ENCODE data around the gene TSTD1. TPM values are rescaled to one million over a fixed set of nuclear protein-coding genes. Genes with fewer than 3 reads are reported as not detected.

The TSTD1 gene
- total and polyA plus RNA-seq, 10 of the 15 experiments (the other 5 are each of a cell fraction or from before 2014, with no cell fraction given), result 33.3 to 145 (median 89.4) TPM

GRCh38 chr1:161070761-161071160 is 32.0 kb upstream of the TSTD1 start:
- FAIRE-seq (no peak), DNase-seq (ENCODE audit: low read depth, low spot score) (no peak), ATAC-seq (no peak)
- TF ChIP-seq ZBED1 (IDR thresholded peaks at IDR 0.05; ENCODE audit: borderline replicate concordance) (no peak), RB1 (IDR thresholded peaks at IDR 0.05; ENCODE audit: borderline replicate concordance) (no peak), FOXK2 (IDR thresholded peaks at IDR 0.05) (no peak), EGR1 (IDR thresholded peaks at IDR 0.05; ENCODE audit: borderline replicate concordance in 1 of 2, low read depth in 2 of 2, low read length in 2 of 2) (no peak), NRF1 (conservative IDR thresholded peaks at IDR 0.05; ENCODE audit: low read depth, low read length) (no peak), IKZF1 (conservative IDR thresholded peaks at IDR 0.05) (no peak), ZNF207 (IDR thresholded peaks at IDR 0.05; ENCODE audit: borderline replicate concordance) (no peak), YY1 (IDR thresholded peaks at IDR 0.05; ENCODE audit: low read depth, low read length) (no peak), IKZF2 (IDR thresholded peaks at IDR 0.05) (no peak), RAD21 (IDR thresholded peaks at IDR 0.05; ENCODE audit: insufficient read depth, low read depth, low read length) (no peak)
- TF ChIP-seq, protein P1, sequence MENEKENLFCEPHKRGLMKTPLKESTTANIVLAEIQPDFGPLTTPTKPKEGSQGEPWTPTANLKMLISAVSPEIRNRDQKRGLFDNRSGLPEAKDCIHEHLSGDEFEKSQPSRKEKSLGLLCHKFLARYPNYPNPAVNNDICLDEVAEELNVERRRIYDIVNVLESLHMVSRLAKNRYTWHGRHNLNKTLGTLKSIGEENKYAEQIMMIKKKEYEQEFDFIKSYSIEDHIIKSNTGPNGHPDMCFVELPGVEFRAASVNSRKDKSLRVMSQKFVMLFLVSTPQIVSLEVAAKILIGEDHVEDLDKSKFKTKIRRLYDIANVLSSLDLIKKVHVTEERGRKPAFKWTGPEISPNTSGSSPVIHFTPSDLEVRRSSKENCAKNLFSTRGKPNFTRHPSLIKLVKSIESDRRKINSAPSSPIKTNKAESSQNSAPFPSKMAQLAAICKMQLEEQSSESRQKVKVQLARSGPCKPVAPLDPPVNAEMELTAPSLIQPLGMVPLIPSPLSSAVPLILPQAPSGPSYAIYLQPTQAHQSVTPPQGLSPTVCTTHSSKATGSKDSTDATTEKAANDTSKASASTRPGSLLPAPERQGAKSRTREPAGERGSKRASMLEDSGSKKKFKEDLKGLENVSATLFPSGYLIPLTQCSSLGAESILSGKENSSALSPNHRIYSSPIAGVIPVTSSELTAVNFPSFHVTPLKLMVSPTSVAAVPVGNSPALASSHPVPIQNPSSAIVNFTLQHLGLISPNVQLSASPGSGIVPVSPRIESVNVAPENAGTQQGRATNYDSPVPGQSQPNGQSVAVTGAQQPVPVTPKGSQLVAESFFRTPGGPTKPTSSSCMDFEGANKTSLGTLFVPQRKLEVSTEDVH (IDR thresholded peaks at IDR 0.05; ENCODE audit: low read depth, partially characterized antibody), result no peak
- TF ChIP-seq, protein P2, sequence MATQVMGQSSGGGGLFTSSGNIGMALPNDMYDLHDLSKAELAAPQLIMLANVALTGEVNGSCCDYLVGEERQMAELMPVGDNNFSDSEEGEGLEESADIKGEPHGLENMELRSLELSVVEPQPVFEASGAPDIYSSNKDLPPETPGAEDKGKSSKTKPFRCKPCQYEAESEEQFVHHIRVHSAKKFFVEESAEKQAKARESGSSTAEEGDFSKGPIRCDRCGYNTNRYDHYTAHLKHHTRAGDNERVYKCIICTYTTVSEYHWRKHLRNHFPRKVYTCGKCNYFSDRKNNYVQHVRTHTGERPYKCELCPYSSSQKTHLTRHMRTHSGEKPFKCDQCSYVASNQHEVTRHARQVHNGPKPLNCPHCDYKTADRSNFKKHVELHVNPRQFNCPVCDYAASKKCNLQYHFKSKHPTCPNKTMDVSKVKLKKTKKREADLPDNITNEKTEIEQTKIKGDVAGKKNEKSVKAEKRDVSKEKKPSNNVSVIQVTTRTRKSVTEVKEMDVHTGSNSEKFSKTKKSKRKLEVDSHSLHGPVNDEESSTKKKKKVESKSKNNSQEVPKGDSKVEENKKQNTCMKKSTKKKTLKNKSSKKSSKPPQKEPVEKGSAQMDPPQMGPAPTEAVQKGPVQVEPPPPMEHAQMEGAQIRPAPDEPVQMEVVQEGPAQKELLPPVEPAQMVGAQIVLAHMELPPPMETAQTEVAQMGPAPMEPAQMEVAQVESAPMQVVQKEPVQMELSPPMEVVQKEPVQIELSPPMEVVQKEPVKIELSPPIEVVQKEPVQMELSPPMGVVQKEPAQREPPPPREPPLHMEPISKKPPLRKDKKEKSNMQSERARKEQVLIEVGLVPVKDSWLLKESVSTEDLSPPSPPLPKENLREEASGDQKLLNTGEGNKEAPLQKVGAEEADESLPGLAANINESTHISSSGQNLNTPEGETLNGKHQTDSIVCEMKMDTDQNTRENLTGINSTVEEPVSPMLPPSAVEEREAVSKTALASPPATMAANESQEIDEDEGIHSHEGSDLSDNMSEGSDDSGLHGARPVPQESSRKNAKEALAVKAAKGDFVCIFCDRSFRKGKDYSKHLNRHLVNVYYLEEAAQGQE (IDR thresholded peaks at IDR 0.05; ENCODE audit: low read depth, low read length), result no peak
- ChIA-PET SMC1A (ENCODE audit: uncharacterized antibody, unreplicated experiment) (interaction anchor here (0.6 to 9.0 kb wide), 24 partner anchors 9 to 415 kb away, joined by 3 to 134 read pairs (median 4); partner anchors contain the start of genes DEDD, F11R, KLHDC9 and NDUFS2), RAD21 (ENCODE audit: unreplicated experiment) (interaction anchor here (1.0 to 7.1 kb wide), 11 partner anchors 16 to 363 kb away, joined by 3 to 107 read pairs (median 5); partner anchors contain the start of genes DEDD, F11R, KLHDC9 and TSTD1), CTCF (interaction anchor here (0.7 to 8.6 kb wide), 20 partner anchors 9 to 424 kb away, joined by 3 to 111 read pairs (median 5); partner anchors contain the start of genes DEDD, F11R, KLHDC9 and NDUFS2), POLR2A (interaction anchor here (0.7 to 6.8 kb wide), 13 partner anchors 19 to 363 kb away, joined by 3 to 139 read pairs (median 6); partner anchors contain the start of genes DEDD, F11R, KLHDC9 and PPOX)
- no peaks in the 10 kb centered on the region for H3K9me3 ChIP-seq (replicated peaks; ENCODE audit: control insufficient read depth, insufficient read depth, low read length)
- no peak overlapping the region for H3K4me3 ChIP-seq
- no peaks in the 10 kb centered on the region for H3K27me3 ChIP-seq (replicated peaks in 1 of 2; ENCODE audit: control insufficient read depth in 2 of 2, insufficient read depth in 2 of 2, low read length in 1 of 2)
- H3K79me2 ChIP-seq (ENCODE audit: control insufficient read depth, insufficient read depth, low read length), result peaks cover 41% of the 10 kb centered on the region
- H3K4me1 ChIP-seq (ENCODE audit: control insufficient read depth, insufficient read depth, low read length), result peaks cover 20% of the 10 kb centered on the region
- 0 out of 4 replicates have a peak, but pooled peaks cover 0 to 9% of the 10 kb centered on the region in 2 experiments for H3K36me3 ChIP-seq (ENCODE audit: control insufficient read depth in 2 of 2, insufficient read depth in 2 of 2, low read length in 1 of 2)
- WGBS (ENCODE audit: insufficient coverage, insufficient replicate concordance, low lambda C conversion rate, missing lambda C conversion rate), result 95% methylated on average over 4 of the region's 4 CpGs
- H3K9ac ChIP-seq (ENCODE audit: control insufficient read depth, insufficient read depth, low read length), result no peak overlapping the region
- H2AFZ ChIP-seq (ENCODE audit: control insufficient read depth, low read depth, low read length), result no peak overlapping the region; the same call in 1 of the 2 replicates
- H4K20me1 ChIP-seq (ENCODE audit: control insufficient read depth, insufficient read depth), result peaks cover 11% of the 10 kb centered on the region; the same call in 1 of the 2 replicates
- intact Hi-C loops (cut with micrococcal nuclease; ENCODE audit: unreplicated experiment) (loop anchor here (1.0 to 2.0 kb wide), 2 partner anchors 26 to 62 kb away; partner anchors contain the start of gene DEDD), in situ Hi-C loops (cut with MboI) (no loop called here)
- peak overlapping the region; percentile 98 for H3K27ac ChIP-seq (ENCODE audit: control insufficient read depth, insufficient read depth)
- H3K4me2 ChIP-seq (ENCODE audit: control insufficient read depth, insufficient read depth), result no peak overlapping the region; the same call in 1 of the 2 replicates
- no TSS peak for BruUV-seq (replicated peaks)
